AG04449 (cell line): ENCODE results near the gene CPNE2.
A peak's percentile ranks its signal among the peaks of the same experiment; 100 is the strongest.

Source experiments
- CTCF ChIA-PET: fragments of 350-600 bp; formaldehyde crosslinking; extraction: SDS; loops from one replicate; lab custom pipeline; 2021; ENCODE audit warnings: antibody characterized with exemption; lab: Yijun Ruan, JAX
- POLR2A ChIA-PET: fragments of 400-600, 350-600 bp; formaldehyde crosslinking; extraction: SDS; loops from one replicate; lab custom pipeline; 2020; ENCODE audit warnings: antibody characterized with exemption, inconsistent platforms; lab: Yijun Ruan, JAX
- DNase-seq: peaks from one replicate; pipeline ENCODE4 v3.0.0-alpha.2; 2010; ENCODE audit warnings: low read depth, low spot score
- H3K4me3 ChIP-seq: 2 replicates; pipeline ENCODE4 v1.5.1; 2011; ENCODE audit warnings: low read depth, mild to moderate bottlenecking, control low read depth, low read length
- TF ChIP-seq, protein P1 (sequence below): IDR thresholded peaks from one replicate; pipeline ENCODE4 v1.5.1; 2011; ENCODE audit warnings: mild to moderate bottlenecking, moderate library complexity, low read length, control low read depth, inconsistent platforms; ENCODE audit not compliant: insufficient read depth; ENCODE audit errors: missing control alignments

CPNE2 gene

DNA sequence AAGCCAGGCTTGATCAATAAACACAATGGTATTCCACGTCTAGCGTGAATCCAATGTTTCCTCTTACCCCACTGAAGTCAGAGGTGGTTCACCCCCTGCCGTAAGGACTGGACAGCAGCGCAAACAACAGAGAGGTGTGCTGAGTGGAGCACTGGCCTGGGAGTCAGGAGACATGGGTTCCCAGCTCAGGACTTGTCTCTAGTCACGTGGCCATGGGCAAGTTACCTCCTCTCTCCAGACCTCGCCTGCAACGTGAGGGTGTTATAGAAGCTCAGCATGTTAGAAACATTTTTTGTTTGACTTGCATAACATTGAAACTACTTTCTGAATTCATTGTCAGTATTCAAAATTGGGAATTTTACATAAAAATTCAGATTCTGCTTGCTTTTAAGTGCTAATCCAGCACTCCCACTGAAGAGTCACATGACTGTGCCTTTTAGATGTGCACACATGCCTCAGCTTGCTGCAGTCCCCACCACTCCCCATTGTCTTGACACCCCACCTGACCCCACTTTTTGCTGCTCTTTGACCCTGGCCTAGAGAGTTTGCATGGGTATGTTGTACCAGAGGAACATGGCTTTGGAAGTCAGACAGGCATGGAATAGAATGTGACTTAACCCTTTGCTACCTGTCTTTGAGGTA is 8.8 kb upstream of the CPNE2 start:
- no peak for DNase-seq
- TF ChIP-seq, protein P1, sequence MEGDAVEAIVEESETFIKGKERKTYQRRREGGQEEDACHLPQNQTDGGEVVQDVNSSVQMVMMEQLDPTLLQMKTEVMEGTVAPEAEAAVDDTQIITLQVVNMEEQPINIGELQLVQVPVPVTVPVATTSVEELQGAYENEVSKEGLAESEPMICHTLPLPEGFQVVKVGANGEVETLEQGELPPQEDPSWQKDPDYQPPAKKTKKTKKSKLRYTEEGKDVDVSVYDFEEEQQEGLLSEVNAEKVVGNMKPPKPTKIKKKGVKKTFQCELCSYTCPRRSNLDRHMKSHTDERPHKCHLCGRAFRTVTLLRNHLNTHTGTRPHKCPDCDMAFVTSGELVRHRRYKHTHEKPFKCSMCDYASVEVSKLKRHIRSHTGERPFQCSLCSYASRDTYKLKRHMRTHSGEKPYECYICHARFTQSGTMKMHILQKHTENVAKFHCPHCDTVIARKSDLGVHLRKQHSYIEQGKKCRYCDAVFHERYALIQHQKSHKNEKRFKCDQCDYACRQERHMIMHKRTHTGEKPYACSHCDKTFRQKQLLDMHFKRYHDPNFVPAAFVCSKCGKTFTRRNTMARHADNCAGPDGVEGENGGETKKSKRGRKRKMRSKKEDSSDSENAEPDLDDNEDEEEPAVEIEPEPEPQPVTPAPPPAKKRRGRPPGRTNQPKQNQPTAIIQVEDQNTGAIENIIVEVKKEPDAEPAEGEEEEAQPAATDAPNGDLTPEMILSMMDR = no peak
- ChIA-PET CTCF (interaction anchor here (0.7 to 9.6 kb wide), 47 partner anchors 9 to 339 kb away, joined by 3 to 197 read pairs (median 5); partner anchors contain the start of genes CPNE2, PLLP, PSME3IP1 and RSPRY1), POLR2A (interaction anchor here (0.6 to 1.3 kb wide), 2 partner anchors 9 to 148 kb away, joined by 3 read pairs; partner anchors contain the start of gene CPNE2)
- H3K4me3 ChIP-seq = no peak overlapping the region

DNA sequence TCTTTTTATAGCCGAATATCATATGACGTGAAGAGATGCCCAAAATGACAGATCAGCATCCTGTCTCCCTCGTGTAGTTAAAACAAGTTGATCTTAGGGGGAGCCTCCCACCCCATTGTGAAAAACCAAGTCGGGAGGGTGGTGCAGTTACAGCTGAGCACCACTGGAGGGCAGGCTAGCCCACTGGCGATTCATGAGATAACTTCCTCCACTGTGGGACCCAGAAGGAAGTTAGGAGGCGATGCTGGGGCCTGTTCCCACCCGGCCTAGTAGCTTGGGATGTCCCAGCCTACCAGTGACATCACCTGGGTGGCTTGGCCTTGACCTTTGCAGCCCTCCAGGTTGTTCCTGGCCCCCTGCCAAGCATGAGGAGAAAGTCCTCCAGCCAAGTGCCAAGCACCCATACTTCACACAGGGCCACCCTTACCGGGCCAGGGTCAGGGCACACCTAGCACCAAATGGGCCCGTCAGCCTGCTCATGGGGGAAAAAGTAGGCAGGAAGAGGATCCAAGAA is 8.1 kb upstream of the CPNE2 start:
- ChIA-PET POLR2A (interaction anchor here (0.6 kb wide), 1 partner anchor 148 kb away, joined by 3 read pairs; no protein-coding TSS in a partner anchor), CTCF (interaction anchor here (0.7 to 9.6 kb wide), 41 partner anchors 10 to 338 kb away, joined by 3 to 197 read pairs (median 6); partner anchors contain the start of genes CPNE2, PLLP, PSME3IP1 and RSPRY1)
- no peak for DNase-seq

DNA sequence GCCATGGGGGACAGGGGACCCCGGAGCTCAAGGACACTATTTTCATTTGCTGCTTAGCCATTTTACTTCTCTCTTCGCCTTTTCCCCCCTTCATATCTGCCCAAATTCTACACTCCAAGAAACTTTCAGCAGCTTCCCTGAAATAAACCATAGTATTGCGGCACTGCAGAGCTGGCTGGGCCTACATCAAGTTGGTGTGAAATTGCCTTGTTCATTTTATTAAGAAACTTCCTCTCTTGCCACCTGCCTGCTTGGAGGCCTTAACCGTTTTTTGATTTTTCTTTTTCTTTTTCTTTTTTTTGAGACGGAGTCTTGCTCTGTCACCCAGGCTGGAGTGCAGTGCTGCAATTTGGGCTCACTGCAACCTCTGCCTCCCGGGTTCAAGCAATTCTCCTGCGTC is 7.4 kb upstream of the CPNE2 start:
- ChIA-PET POLR2A (no interaction called here), CTCF (interaction anchor here (1.0 to 9.6 kb wide), 31 partner anchors 11 to 338 kb away, joined by 3 to 197 read pairs (median 10); partner anchors contain the start of genes CPNE2, PSME3IP1 and RSPRY1)
- TF ChIP-seq, protein P1 = no peak
- H3K4me3 ChIP-seq = no peak overlapping the region
- DNase-seq = no peak

More for the DNA sequence above, 8.1 kb upstream of the CPNE2 start:
- TF ChIP-seq, protein P1 = peak; percentile 99
- no peak overlapping the region for H3K4me3 ChIP-seq

DNA sequence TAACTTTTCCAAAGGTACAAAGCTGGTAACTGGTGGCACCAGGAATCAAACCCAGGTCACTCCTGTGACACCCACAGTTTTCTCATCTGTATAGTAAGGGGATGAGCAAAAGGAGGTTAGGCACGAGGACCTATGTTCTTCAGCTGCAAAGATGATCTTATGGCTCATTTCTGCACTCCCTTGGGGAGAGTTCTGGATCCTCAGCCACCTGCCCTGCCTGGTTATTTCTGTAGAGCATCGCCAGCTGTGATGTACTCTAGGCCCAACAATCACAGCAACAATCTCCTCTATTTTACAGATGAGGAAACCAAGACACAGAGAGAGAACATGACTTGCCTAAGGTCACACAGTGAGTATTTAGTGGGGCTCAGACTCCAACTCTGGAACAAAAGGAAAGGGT is 5.4 kb upstream of the CPNE2 start:
- no peak overlapping the region for H3K4me3 ChIP-seq
- ChIA-PET POLR2A (no interaction called here), CTCF (interaction anchor here (0.8 to 9.6 kb wide), 6 partner anchors 11 to 294 kb away, joined by 4 to 197 read pairs (median 44); partner anchors contain the start of gene CPNE2)
- TF ChIP-seq, protein P1 = no peak
- DNase-seq = no peak

DNA sequence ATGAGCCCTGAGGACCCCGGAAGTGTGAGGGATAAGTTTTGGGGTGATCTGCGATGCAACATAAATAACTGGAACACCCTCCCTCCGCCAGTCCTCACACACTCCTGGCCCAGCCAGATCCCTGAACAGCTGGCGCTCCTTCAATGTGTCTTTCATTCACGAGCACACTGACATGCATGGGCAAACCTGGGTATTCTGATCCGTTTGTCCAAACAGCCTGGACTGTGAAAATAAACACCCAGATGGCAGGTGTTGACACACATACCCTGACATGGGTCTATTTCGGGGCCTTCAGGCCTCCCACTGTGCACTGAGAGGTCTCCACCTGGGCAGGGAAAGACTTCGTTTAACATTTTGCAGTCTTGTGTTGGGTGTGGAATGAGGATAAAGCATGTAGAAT is 3.0 kb upstream of the CPNE2 start:
- no peak for DNase-seq
- no peak overlapping the region for H3K4me3 ChIP-seq
- TF ChIP-seq, protein P1 = no peak
- ChIA-PET POLR2A (no interaction called here), CTCF (no interaction called here)
